RWPE1 (cell line): ENCODE data around the gene KARS1.

Source experiments
- CTCF ChIA-PET: fragments of 350-600 bp; sonication (Branson Sonifier 250); formaldehyde crosslinking; extraction: SDS; loops from one replicate; lab custom pipeline; 2021; lab: Yijun Ruan, JAX
- POLR2A ChIA-PET: fragments of 400-600 bp; formaldehyde crosslinking; extraction: SDS; loops from one replicate; lab custom pipeline; 2020; ENCODE audit warnings: antibody characterized with exemption; ENCODE audit not compliant: low non-redundant PET; lab: Yijun Ruan, JAX
- DNase-seq: peaks from one replicate; pipeline ENCODE4 v3.0.0; 2012; ENCODE audit warnings: low spot score
- H3K27ac ChIP-seq: fragments of 450-650 bp; 2 replicates; pipeline ENCODE4 v1.5.1; 2017
- TF ChIP-seq, protein P1 (sequence below): fragments of 450-650 bp; conservative IDR thresholded peaks from 2 replicates; pipeline ENCODE4 v1.5.1; 2017; ENCODE audit warnings: low read depth, mild to moderate bottlenecking

Gene KARS1

DNA sequence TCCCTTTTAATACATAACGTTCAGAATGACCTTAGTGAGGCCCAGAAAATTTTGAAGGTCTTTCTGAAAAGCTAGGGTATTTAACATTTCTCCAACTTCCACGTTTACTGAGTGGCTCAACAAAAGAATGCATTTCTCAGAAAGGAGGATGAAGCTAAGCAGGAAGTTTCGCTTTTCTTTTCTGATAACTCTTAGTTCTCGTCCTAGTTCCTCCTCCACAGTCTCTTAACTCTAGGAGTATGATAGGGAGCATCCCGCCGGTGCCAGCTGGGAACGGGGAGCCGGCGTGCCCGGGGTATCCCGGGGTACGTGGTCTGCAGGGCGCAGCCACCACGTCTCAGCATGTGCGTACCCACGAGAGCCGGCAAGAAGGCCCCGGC, 363 bp downstream of the KARS1 start:
- CTCF ChIA-PET: no interaction called here
- no peak for DNase-seq
- peak overlapping the region; percentile 96 for H3K27ac ChIP-seq
- POLR2A ChIA-PET: interaction anchor here (1.4 kb wide), 1 partner anchor 24 kb away, joined by 5 read pairs; the partner anchor contains the start of gene ADAT1
- TF ChIP-seq, protein P1, sequence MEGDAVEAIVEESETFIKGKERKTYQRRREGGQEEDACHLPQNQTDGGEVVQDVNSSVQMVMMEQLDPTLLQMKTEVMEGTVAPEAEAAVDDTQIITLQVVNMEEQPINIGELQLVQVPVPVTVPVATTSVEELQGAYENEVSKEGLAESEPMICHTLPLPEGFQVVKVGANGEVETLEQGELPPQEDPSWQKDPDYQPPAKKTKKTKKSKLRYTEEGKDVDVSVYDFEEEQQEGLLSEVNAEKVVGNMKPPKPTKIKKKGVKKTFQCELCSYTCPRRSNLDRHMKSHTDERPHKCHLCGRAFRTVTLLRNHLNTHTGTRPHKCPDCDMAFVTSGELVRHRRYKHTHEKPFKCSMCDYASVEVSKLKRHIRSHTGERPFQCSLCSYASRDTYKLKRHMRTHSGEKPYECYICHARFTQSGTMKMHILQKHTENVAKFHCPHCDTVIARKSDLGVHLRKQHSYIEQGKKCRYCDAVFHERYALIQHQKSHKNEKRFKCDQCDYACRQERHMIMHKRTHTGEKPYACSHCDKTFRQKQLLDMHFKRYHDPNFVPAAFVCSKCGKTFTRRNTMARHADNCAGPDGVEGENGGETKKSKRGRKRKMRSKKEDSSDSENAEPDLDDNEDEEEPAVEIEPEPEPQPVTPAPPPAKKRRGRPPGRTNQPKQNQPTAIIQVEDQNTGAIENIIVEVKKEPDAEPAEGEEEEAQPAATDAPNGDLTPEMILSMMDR: no peak

DNA sequence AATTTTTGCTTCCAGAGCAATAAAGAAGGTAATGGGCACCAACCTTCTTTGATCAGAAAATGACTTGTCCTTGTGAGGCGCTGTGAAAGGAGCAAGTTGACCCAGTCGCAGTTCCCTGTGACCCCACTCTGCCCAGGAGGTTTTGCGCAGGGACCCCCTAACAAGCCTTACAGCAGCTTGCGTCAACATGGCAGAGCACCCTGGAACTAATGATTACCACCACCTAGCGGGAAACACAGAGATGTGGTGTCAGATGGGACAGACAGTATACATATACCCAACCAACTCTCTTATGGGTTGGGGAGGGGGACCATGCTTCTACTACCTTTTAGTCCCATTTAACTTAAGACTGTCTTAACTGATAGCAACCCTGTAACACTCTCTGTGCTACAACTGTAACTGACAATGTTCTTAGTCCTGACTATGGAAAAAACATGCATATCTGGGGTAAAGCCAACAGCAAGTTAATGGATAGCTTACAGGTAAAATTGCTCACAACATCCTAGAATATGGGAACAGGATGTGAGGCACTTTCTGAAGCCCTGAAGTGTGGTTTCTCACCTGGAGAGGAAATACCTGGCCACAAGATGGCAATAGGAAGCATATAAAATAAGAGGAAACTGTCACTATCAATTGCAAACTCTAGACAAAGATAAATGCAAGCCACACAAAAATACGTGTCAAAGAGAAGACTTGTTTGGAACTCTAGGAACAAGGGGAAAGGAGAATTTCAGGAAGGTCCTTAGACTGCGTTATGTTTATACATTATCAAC, 3.0 kb downstream of the KARS1 start:
- no peak overlapping the region for H3K27ac ChIP-seq
- DNase-seq: no peak
- ChIA-PET CTCF (interaction anchor here (0.7 kb wide), 1 partner anchor 120 kb away, joined by 3 read pairs; no protein-coding TSS in a partner anchor), POLR2A (no interaction called here)
- TF ChIP-seq, protein P1: no peak

DNA sequence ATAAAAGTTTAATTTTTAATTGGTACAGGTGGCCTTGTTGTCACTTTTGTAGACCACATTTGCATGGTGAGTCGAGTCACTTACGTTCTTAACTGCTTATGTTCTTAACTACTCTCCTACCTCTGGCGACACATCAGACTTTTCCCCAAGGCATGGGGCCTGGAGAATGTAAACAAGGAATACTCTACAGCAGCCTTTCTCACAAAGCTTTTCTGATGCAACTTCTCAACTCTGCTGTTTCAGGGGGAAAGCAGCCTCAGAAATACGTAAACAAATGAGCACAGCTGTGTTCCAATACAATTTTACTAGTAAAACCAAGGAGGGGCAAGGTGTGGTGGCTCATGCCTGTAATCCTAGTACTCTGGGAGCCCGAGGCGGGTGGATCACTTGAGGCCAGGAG, 6.9 kb downstream of the KARS1 start:
- TF ChIP-seq, protein P1: no peak
- DNase-seq: no peak
- POLR2A ChIA-PET: no interaction called here
- H3K27ac ChIP-seq: no peak overlapping the region
- CTCF ChIA-PET: no interaction called here

DNA sequence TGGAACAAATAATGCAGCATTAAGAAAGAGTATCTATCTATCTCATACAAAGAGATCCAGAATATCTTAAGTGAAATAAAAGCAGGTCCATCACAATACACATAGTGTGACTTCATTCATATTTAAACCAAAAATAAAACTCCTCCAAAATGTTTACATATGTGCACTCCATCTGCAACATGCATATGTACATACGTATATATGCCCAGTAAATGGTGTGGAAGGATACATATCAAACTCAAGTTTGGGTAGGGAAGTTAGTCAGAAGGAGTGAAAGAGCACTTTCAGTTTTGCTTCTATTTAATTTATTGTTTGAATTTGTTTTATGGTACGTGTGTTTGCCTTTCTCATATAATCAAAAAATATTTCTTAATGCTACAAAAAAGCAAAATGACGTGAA, 12.4 kb downstream of the KARS1 start:
- ChIA-PET POLR2A (no interaction called here), CTCF (no interaction called here)
- no peak for DNase-seq
- H3K27ac ChIP-seq: no peak overlapping the region
- TF ChIP-seq, protein P1: no peak

DNA sequence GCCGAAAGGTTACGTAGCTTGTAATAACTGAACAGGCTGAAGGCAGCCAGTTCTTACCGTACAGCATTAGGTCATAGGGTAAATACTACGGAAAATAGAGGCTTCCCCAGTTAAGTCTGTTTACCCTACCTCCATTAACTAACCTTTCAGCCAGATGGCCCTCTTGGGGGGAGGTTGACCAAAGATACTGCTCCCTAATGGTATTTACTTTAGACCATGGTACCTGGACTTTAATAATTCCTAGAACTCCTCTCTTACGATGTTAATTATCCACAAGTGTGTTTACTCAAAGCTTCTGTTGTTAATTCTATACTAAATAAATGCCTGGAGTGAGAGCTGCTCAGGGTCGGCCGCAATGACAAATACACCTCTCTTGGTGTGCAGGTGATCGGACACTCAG, 14.6 kb downstream of the KARS1 start:
- DNase-seq: no peak
- POLR2A ChIA-PET: no interaction called here
- H3K27ac ChIP-seq: no peak overlapping the region
- TF ChIP-seq, protein P1: no peak
- CTCF ChIA-PET: no interaction called here

DNA sequence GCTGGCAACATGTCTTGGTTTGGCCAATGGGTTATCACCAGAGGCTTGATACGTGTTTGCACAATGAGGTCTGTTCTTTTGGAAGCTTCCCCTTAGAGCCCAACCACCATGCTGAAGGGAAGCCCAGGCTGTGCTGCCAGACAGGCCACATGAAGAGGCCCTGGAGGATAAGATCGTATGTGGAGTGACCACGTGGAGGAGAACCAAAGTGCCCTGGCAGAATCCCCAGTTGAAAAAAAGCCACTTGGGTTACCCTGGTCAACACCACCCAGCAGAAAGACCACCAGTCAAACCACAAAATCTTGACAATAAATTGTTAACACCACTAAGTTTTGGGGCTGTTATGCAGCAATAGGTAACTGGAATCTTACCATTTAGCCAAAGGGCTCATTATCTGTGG, 17.4 kb downstream of the KARS1 start:
- no peak overlapping the region for H3K27ac ChIP-seq
- ChIA-PET POLR2A (no interaction called here), CTCF (interaction anchor here (0.5 kb wide), 1 partner anchor 10 kb away, joined by 5 read pairs; no protein-coding TSS in a partner anchor)
- no peak for DNase-seq
- TF ChIP-seq, protein P1: no peak
